ENCODE measurements around the gene MARCHF9.
"Not testable (repeated sequence)": the region's sequence is repeated elsewhere in the genome, so short reads cannot be mapped to it uniquely, and the experiment has no call there.

The MARCHF9 gene

GRCh38 chr12:57766464-57767304, 11.8 kb downstream of the MARCHF9 start, which contains the start of gene CYP27B1:
TSS of gene CYP27B1 (minus strand) at chr12:57767078. CDS start at chr12:57767041, 37 bp downstream.
- DNase-seq = peak in 1 of 51 donors; percentile 7

GRCh38 chr12:57767305-57767698, 12.4 kb downstream of the MARCHF9 start:
- DNase-seq = no peak

GRCh38 chr12:57767876-57768275, 13.0 kb downstream of the MARCHF9 start:
- DNase-seq = no peak

- no peak for DNase-seq
Observed at GRCh38 chr12:57769594-57769993, 14.7 kb downstream of the MARCHF9 start.

- no peak for DNase-seq
Observed at GRCh38 chr12:57770734-57771133, 15.8 kb downstream of the MARCHF9 start.

- DNase-seq = peak in 21 of 51 donors; percentile 54 to 85 (median 74)
Observed at GRCh38 chr12:57771236-57771872, 16.5 kb downstream of the MARCHF9 start.

- DNase-seq = peak; percentile 72 to 97 (median 91)
Observed at GRCh38 chr12:57771873-57772428, 17.0 kb downstream of the MARCHF9 start, which contains the start of gene METTL1. TSS of gene METTL1 (minus strand) at chr12:57772105. CDS start at chr12:57772083, 22 bp downstream.

GRCh38 chr12:57772429-57773322, 17.8 kb downstream of the MARCHF9 start, which contains the start of gene EEF1AKMT3:
TSS of gene EEF1AKMT3 (plus strand) at chr12:57772614. CDS start at chr12:57772725, 111 bp downstream.
- DNase-seq = peak in 28 of 51 donors; percentile 20 to 77 (median 54)

GRCh38 chr12:57774634-57775033, 19.7 kb downstream of the MARCHF9 start:
- DNase-seq = not testable (repeated sequence)

- no peak for DNase-seq
Observed at GRCh38 chr12:57775044-57775443, 20.1 kb downstream of the MARCHF9 start.

GRCh38 chr12:57775563-57776246, 20.8 kb downstream of the MARCHF9 start:
- DNase-seq = no peak

GRCh38 chr12:57776247-57776587, 21.3 kb downstream of the MARCHF9 start:
- no peak for DNase-seq

- DNase-seq = no peak
Observed at GRCh38 chr12:57777367-57777766, 22.5 kb downstream of the MARCHF9 start.

GRCh38 chr12:57777911-57778310, 23.0 kb downstream of the MARCHF9 start:
- DNase-seq = no peak

GRCh38 chr12:57779736-57780135, 24.8 kb downstream of the MARCHF9 start:
- DNase-seq = no peak

GRCh38 chr12:57780284-57780897, 25.5 kb downstream of the MARCHF9 start:
- DNase-seq = no peak

GRCh38 chr12:57781244-57781643, 26.3 kb downstream of the MARCHF9 start:
- DNase-seq = no peak

- no peak for DNase-seq
Observed at GRCh38 chr12:57781801-57782200, 26.9 kb downstream of the MARCHF9 start.

- no peak for DNase-seq
Observed at GRCh38 chr12:57782243-57782607, 27.3 kb downstream of the MARCHF9 start.

Measured in hypothalamus (tissue), 51 donors.